Type B pancreatic cell (in vitro differentiated cells): ENCODE data around the gene MRGPRE. TPM values are rescaled to one million over a fixed set of nuclear protein-coding genes. Genes with fewer than 3 reads are reported as not detected.

Experiments
- DNase-seq: peaks from one replicate; pipeline ENCODE4 v3.0.0; 2021; ENCODE audit warnings: mixed read lengths; ENCODE audit not compliant: unreplicated experiment; ENCODE audit errors: extremely low spot score
- H3K27ac Mint-ChIP-seq: 2 replicates; pipeline ENCODE4 v1.8.0; 2021; ENCODE audit warnings: mild to moderate bottlenecking, mixed read lengths
- H3K27me3 Mint-ChIP-seq: 2 replicates; pipeline ENCODE4 v1.8.0; 2021; ENCODE audit warnings: mixed read lengths
- H3K36me3 Mint-ChIP-seq: 2 replicates; pipeline ENCODE4 v1.8.0; 2021; ENCODE audit warnings: mixed read lengths
- H3K4me1 Mint-ChIP-seq: one replicate; pipeline ENCODE4 v1.8.0; 2021; ENCODE audit warnings: mixed read lengths; ENCODE audit not compliant: unreplicated experiment
- H3K4me3 Mint-ChIP-seq: 2 replicates; pipeline ENCODE4 v1.8.0; 2021; ENCODE audit warnings: mild to moderate bottlenecking, mixed read lengths
- H3K9me3 Mint-ChIP-seq: 2 replicates; pipeline ENCODE4 v1.8.0; 2021; ENCODE audit warnings: mixed read lengths
- total RNA-seq: library from RNA; stranded (reverse); gene quantifications from 2 replicates; pipeline ENCODE4 v1.2.1, GENCODE V29; 2021; ENCODE audit warnings: low replicate concordance
- TF ChIP-seq, protein P1 (sequence below): fragments of 200-600 bp; sonication (generic); conservative IDR thresholded peaks from 2 replicates; pipeline ENCODE4 v1.5.0; 2021; ENCODE audit warnings: antibody characterized with exemption, mild to moderate bottlenecking

The MRGPRE gene
- total RNA-seq, 1 donor from 2014 or later = not detected

DNA sequence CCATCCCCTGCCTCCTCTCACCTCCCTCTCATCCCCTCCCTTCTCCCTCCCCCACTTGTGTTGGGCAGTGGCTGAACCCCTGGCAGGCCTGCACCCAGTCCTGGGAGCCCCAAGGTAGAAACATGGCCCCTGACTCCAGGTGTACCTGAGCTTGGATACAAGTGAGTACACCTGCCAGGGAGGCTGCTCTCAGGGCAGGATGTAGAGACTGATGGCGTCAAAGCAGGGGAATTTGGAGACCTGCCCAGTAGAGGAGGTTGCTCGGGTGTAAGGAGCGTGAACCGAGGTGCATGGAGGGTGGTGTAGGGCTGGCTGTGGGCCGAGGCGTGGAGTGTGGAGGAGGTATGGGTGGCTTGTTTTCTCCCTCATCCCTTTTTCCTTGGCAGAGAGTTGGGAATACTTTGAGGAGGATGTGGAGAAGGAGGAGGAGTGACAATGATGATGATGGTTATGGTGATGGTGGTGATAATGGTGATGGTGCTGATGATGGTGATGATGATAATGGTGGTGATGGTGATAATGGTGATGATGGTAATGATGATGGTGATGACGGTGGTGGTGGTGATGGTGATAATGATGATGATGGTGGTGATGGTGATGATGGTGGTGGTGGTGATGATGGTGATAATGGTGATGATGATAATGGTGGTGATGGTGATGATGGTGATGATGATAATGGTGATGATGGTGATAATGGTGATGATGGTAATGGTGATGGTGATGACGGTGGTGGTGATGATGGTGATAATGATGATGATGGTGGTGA, 25.9 kb downstream of the MRGPRE start:
- no peak for DNase-seq
- TF ChIP-seq, protein P1, sequence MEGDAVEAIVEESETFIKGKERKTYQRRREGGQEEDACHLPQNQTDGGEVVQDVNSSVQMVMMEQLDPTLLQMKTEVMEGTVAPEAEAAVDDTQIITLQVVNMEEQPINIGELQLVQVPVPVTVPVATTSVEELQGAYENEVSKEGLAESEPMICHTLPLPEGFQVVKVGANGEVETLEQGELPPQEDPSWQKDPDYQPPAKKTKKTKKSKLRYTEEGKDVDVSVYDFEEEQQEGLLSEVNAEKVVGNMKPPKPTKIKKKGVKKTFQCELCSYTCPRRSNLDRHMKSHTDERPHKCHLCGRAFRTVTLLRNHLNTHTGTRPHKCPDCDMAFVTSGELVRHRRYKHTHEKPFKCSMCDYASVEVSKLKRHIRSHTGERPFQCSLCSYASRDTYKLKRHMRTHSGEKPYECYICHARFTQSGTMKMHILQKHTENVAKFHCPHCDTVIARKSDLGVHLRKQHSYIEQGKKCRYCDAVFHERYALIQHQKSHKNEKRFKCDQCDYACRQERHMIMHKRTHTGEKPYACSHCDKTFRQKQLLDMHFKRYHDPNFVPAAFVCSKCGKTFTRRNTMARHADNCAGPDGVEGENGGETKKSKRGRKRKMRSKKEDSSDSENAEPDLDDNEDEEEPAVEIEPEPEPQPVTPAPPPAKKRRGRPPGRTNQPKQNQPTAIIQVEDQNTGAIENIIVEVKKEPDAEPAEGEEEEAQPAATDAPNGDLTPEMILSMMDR = no peak
- H3K9me3 Mint-ChIP-seq = no peaks in the 10 kb centered on the region
- peaks cover 4% of the 10 kb centered on the region for H3K4me1 Mint-ChIP-seq
- peaks cover 34% of the 10 kb centered on the region for H3K27me3 Mint-ChIP-seq
- H3K4me3 Mint-ChIP-seq = no peak overlapping the region
- H3K27ac Mint-ChIP-seq = no peak overlapping the region
- no peaks in the 10 kb centered on the region for H3K36me3 Mint-ChIP-seq

DNA sequence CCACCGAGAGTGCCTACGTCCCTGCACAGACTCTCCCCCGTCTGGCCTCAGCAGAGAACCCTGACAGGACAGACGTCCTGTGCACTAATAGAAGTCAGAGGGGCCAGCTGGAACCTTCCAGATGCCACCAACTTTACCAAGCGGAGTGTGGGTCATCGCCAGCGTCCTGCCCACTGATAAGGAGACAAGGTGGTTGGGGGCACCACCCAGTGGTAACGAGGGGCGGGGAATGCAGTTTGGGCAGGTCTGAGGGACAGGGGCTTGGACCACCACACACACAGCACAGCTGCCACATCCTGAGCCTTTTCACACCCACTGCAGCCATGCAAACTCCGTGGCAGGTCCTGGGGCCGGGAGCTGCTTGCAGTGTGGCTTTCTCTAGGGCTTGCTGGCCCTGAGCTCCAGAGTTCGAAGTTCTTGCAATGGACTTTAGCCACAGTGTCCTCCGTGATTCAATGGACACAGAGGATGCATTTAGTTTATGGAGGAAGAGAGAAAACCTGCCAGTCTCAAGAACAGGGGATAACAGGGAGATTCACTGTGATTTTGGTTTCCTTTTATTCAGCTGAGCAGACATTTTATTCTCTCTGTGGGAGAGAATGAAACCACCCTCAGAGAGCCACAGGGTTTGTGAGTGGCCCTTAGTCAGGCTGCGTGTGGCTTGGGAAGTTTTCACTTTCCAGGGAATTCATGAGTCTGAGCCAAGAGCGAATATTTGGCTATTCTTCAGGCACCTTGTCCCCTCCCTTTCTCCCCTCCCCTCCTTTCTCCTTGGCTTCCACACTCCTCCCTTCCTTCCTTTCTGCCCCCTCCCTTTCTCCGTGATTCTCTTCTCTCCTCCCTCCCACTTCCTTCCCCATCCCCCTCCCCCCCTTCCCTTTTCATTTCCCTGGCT, 26.7 kb downstream of the MRGPRE start:
- Mint-ChIP-seq H3K27ac (no peak overlapping the region), H3K9me3 (no peaks in the 10 kb centered on the region), H3K36me3 (no peaks in the 10 kb centered on the region), H3K4me1 (peaks cover 4% of the 10 kb centered on the region), H3K4me3 (no peak overlapping the region), H3K27me3 (peaks cover 42% of the 10 kb centered on the region)
- DNase-seq = no peak
- TF ChIP-seq, protein P1 = no peak

DNA sequence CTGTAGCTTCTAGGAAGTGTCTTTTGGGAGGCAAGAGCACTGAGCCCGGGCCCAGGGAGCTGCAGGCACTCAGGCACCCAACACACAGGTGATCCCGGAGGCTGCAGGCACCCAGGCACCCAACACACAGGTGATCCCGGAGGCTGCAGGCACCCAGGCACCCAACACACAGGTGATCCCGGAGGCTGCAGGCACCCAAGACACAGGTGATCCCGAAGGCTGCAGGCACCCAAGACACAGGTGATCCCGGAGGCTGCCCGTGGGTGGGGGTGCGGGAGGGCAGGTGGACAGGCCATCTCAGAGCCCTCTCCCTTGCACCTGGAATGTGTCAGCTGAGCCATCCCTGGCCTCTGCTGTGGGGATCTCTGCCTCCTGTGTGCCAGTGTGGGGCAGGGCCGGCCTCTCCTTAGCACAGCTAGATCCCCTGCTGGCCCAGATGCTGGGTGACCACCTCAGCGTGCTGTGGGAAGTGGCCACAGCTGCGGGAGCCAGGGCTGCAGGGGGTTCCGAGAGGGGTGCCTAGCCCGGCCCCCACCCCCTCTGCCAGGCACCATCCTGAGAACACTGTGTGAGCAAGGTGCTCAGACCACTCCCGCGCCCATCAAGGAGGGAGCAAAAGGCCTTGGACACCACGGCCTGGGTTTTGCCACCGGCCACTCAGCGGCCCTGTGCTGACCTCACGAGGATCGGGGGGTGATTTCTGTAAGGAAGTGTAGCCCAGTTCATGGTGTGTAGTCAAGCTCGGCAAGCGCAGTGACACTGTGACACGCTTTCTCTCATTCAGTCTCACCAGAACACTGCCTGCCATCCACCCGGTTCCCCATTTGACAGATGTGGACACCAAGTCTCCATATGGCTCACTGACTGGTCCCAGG, 27.8 kb downstream of the MRGPRE start:
- Mint-ChIP-seq H3K4me1 (peaks cover 4% of the 10 kb centered on the region), H3K27me3 (peaks cover 41% of the 10 kb centered on the region)

DNA sequence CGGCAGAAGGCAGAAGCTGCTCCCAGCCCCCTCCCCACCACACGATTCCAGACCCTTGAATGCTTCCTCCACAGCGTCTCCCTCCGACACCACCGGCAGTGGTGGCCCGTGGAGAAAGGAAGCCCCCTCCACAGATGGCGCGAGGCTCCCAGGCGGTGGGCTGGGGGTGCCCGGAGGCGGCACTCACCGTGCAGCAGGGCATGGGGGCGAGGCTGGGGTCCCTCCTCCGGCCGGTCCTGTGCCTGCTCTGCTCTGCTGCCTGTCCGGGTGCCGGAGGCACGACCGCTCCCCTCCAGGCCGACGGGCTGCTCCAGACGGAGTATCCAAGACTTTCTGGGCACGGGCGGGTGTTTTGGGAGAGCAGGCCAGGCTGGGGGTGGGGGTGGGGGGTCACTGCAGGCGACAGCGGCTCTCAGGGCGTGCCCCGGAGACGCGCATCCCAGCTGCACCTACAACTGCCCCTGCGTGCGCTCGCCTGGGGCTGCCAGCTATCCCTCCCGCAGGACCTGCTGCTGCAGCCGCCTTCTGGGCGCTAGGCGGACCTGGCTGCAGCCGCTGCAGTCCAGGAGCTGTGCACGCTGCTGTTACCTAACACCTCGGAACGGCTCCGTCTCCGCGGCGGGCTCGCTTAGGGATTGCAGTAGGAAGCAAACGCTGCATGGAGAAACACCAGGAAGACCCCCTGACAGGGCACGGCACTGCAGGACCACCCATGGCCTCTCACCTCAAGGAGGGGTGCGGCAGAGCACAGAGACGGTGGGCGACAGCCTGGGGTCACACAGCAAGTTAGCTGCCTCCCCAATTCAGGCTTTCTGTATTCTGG, 28.8 kb downstream of the MRGPRE start:
- H3K27me3 Mint-ChIP-seq = peaks cover 44% of the 10 kb centered on the region
- H3K36me3 Mint-ChIP-seq = no peaks in the 10 kb centered on the region
- H3K4me3 Mint-ChIP-seq = no peak overlapping the region
- DNase-seq = no peak
- H3K4me1 Mint-ChIP-seq = peaks cover 4% of the 10 kb centered on the region
- H3K9me3 Mint-ChIP-seq = no peaks in the 10 kb centered on the region
- TF ChIP-seq, protein P1 = peak; percentile 10
- H3K27ac Mint-ChIP-seq = no peak overlapping the region

More for the DNA sequence above, 27.8 kb downstream of the MRGPRE start:
- Mint-ChIP-seq H3K36me3 (no peaks in the 10 kb centered on the region), H3K4me3 (no peak overlapping the region), H3K27ac (no peak overlapping the region), H3K9me3 (no peaks in the 10 kb centered on the region)
- DNase-seq = no peak
- TF ChIP-seq, protein P1 = no peak
